GM12878 (cell line): ENCODE data around the gene PROC.

Source experiments
- ATF2 ChIP-seq: IDR thresholded peaks from 2 replicates; pipeline ENCODE4 v1.6.1; 2012; ENCODE audit warnings: low read length, inconsistent platforms
- CBFB ChIP-seq: IDR thresholded peaks from 2 replicates; pipeline ENCODE4 v1.6.1; 2016; ENCODE audit warnings: antibody characterized with exemption, low read depth
- CHD1 ChIP-seq: IDR thresholded peaks from 2 replicates; pipeline ENCODE4 v1.6.1; 2012; ENCODE audit warnings: low read depth, low read length, improper control_type of control experiment
- CTCF ChIP-seq, 3 experiments: IDR thresholded peaks in 2 of 3; conservative IDR thresholded peaks in 1 of 3; 2 replicates each; pipeline ENCODE4 v1.5.1; 2011; ENCODE audit warnings: low read depth in 3 of 3, low read length in 3 of 3, mild to moderate bottlenecking in 3 of 3, control low read depth in 2 of 3, moderate library complexity in 2 of 3, inconsistent platforms in 1 of 3, mixed read lengths in 1 of 3; ENCODE audit not compliant: control insufficient read depth in 2 of 3, insufficient read depth in 1 of 3; ENCODE audit errors: extremely low read depth in 1 of 3
- EP300 ChIP-seq, 2 experiments: fragments of 150-350 bp in 1 of 2; IDR thresholded peaks; 2 replicates each; pipeline ENCODE4 v1.6.1; 2011 to 2012; ENCODE audit warnings: low read depth in 2 of 2, low read length in 2 of 2, borderline replicate concordance in 1 of 2, improper control_type of control experiment in 1 of 2, inconsistent platforms in 1 of 2; ENCODE audit not compliant: control insufficient read depth in 1 of 2
- EZH2 ChIP-seq: IDR thresholded peaks from 2 replicates; pipeline ENCODE4 v1.6.1; 2012; ENCODE audit warnings: low read depth, mild to moderate bottlenecking, control low read depth, inconsistent platforms, low read length, borderline replicate concordance; ENCODE audit not compliant: control insufficient read depth
- MTA2 ChIP-seq: fragments of 450-650 bp; IDR thresholded peaks from 2 replicates; pipeline ENCODE4 v1.6.1; 2016; ENCODE audit warnings: low read depth, mild to moderate bottlenecking, moderate library complexity
- ZNF274 ChIP-seq: IDR thresholded peaks from one replicate; pipeline ENCODE4 v1.8.0; 2011; ENCODE audit not compliant: insufficient read length, insufficient read depth

- TF ChIP-seq CHD1 (no peak), ATF2 (no peak), CTCF (IDR thresholded peaks at IDR 0.05 in 2 of 3, conservative IDR thresholded peaks at IDR 0.05 in 1 of 3; ENCODE audit: control insufficient read depth in 2 of 3, extremely low read depth in 1 of 3, insufficient read depth in 1 of 3, low read depth in 3 of 3, low read length in 3 of 3) (no peak), ZNF274 (no peak), CBFB (no peak), EP300 (IDR thresholded peaks at IDR 0.05; ENCODE audit: borderline replicate concordance in 1 of 2, control insufficient read depth in 1 of 2, low read depth in 2 of 2, low read length in 2 of 2) (no peak), MTA2 (no peak), EZH2 (no peak)
Observed at GRCh38 chr2:127403460-127403859, 14.8 kb upstream of the PROC start.
